Stimulated activated naive CD8-positive, alpha-beta T cell treated with anti-CD3 and anti-CD28 coated beads, Interleukin-15, Interleukin-2, amounts not matched to agents 100 ng/mL and 50 ng/mL, for 24 hours (primary cell): ENCODE measurements around the gene OSBPL7.
A peak's percentile ranks its signal among the peaks of the same experiment; 100 is the strongest.

Source experiments
- H3K27ac Mint-ChIP-seq: one replicate; pipeline ENCODE4 v1.8.0; 2021; ENCODE audit warnings: mild to moderate bottlenecking, mixed read lengths
- H3K27me3 Mint-ChIP-seq: one replicate; pipeline ENCODE4 v1.8.0; 2021; ENCODE audit warnings: mixed read lengths
- H3K36me3 Mint-ChIP-seq: one replicate; pipeline ENCODE4 v1.8.0; 2021; ENCODE audit warnings: low read depth, mixed read lengths
- H3K4me1 Mint-ChIP-seq: one replicate; pipeline ENCODE4 v1.8.0; 2021; ENCODE audit warnings: low read depth, mixed read lengths
- H3K4me3 Mint-ChIP-seq: one replicate; pipeline ENCODE4 v1.8.0; 2021; ENCODE audit warnings: mild to moderate bottlenecking, mixed read lengths
- H3K9me3 Mint-ChIP-seq: one replicate; pipeline ENCODE4 v1.8.0; 2021; ENCODE audit warnings: mixed read lengths

Gene OSBPL7

GRCh38 chr17:47808036-47808829 lies 13.4 kb downstream of the OSBPL7 start:
- Mint-ChIP-seq H3K36me3 (peaks cover 46% of the 10 kb centered on the region), H3K4me1 (peaks cover 14% of the 10 kb centered on the region), H3K27ac (no peak overlapping the region), H3K27me3 (no peaks in the 10 kb centered on the region), H3K4me3 (no peak overlapping the region), H3K9me3 (no peaks in the 10 kb centered on the region)

DNA sequence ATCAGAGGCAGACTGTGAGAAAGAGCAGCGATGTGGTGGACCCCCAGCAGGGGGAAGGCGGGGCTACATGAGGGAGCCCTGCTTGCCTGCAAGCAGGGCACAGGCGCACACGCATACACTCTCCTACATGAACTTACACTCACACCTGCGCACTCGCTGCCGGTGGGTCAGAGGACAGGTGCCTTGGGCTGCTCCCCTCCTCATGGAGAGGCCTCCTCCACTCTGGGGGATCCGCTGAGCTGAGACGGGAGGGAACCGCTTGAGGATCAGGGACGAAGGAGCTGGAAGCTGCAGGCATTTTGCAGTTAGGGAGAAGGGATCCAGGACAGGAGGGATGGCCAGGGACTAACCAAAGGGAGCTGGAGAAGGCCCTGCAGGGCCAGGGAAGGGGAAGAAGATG lies 14.2 kb downstream of the OSBPL7 start:
- Mint-ChIP-seq H3K27ac (no peak overlapping the region), H3K4me1 (peaks cover 14% of the 10 kb centered on the region), H3K4me3 (no peak overlapping the region), H3K9me3 (no peaks in the 10 kb centered on the region), H3K27me3 (no peaks in the 10 kb centered on the region), H3K36me3 (peaks cover 38% of the 10 kb centered on the region)

GRCh38 chr17:47806913-47807255 lies 14.7 kb downstream of the OSBPL7 start:
- Mint-ChIP-seq H3K9me3 (no peaks in the 10 kb centered on the region), H3K4me3 (no peak overlapping the region), H3K4me1 (peaks cover 14% of the 10 kb centered on the region), H3K27ac (no peak overlapping the region), H3K36me3 (peaks cover 32% of the 10 kb centered on the region), H3K27me3 (no peaks in the 10 kb centered on the region)

DNA sequence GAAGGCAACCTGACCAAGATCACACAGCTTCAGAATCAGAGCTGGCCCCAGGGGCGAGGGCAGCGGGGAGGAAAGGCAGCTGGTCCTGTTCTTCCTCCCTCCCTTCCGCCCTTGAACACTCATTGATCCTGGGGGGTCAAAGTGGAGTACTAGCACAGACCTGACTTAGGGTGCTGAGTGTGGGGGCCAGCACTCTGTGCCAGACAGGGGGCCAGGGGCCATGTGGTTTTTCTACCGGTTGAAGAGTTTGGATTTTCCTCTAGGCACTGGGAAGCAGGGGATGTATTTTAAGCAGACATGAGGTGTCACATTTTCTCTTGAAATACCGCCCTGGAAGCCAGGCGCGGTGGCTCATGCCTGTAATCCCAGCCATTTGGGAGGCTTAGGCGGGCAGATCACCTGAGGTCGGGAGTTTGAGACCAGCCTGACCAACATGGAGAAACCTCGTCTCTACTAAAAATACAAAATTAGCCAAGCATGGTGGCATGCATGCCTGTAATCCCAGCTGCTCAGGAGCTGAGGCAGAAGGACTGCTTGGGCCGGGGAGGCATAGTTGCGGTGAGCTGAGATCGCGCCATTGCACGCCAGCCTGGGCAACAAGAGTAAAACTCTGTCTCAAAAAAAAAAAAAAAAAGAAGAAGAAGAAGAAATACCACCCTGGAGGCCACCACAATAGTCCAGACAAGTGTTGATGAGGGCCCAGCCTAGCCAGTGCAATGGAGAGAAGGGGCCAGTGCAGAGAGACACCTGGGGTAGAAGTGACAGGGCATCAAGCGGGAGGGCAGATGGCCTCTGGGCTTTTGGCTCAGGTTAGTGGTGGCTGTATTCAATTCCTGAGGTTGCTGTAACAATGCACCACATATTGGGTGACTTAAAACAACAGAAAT lies 15.3 kb downstream of the OSBPL7 start:
- Mint-ChIP-seq H3K27ac (no peak overlapping the region), H3K4me1 (peaks cover 8% of the 10 kb centered on the region), H3K4me3 (no peak overlapping the region), H3K27me3 (no peaks in the 10 kb centered on the region), H3K9me3 (no peaks in the 10 kb centered on the region), H3K36me3 (peaks cover 26% of the 10 kb centered on the region)

GRCh38 chr17:47804461-47804860 lies 17.1 kb downstream of the OSBPL7 start:
- Mint-ChIP-seq H3K27me3 (no peaks in the 10 kb centered on the region), H3K4me1 (no peaks in the 10 kb centered on the region), H3K9me3 (no peaks in the 10 kb centered on the region), H3K36me3 (peaks cover 14% of the 10 kb centered on the region), H3K4me3 (no peak overlapping the region), H3K27ac (no peak overlapping the region)

DNA sequence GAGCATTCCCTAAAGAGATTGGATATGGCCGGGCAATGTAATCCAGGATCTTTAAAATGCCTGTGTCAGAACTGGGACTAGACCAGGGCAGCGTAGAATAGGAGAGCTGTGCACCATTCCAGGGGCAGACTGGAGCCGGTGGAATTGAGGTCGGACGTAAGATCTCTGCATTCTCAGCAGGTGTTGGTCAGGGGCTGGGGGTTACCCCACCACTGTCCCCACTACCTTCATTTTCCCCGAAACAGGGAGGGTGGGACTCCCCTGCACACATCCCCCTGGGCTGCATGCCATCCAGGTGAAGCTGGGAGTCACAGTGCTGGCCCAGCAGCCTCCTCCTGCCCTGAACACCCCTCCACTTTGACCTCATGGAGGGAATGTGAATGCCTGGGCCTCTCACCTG lies 17.8 kb downstream of the OSBPL7 start:
- Mint-ChIP-seq H3K27ac (no peak overlapping the region), H3K9me3 (no peaks in the 10 kb centered on the region), H3K27me3 (no peaks in the 10 kb centered on the region)

DNA sequence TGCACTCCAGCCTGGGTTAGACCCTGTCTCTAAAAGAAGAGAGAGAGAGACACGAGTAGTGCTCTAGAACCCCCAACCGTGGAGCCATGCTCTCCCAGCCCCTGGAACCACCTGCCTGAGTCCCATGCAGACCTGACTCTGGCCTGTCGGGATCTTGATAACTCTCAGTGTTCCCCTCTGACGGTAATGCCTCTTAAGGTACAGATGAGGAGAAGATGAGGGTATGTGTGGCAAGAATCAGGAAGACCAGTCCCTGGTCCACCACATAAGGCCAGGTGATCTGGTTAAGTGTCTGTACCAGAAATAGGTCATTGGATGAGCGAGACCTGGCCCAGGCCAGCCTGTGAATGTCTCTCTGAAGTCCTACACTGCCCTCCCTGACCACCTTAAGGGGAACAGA lies 18.4 kb downstream of the OSBPL7 start:
- no peaks in the 10 kb centered on the region for H3K9me3 Mint-ChIP-seq
- no peak overlapping the region for H3K4me3 Mint-ChIP-seq
- H3K36me3 Mint-ChIP-seq: peaks cover 11% of the 10 kb centered on the region
- no peak overlapping the region for H3K27ac Mint-ChIP-seq
- no peaks in the 10 kb centered on the region for H3K4me1 Mint-ChIP-seq
- no peaks in the 10 kb centered on the region for H3K27me3 Mint-ChIP-seq

More for the DNA sequence above, 17.8 kb downstream of the OSBPL7 start:
- no peak overlapping the region for H3K4me3 Mint-ChIP-seq
- H3K4me1 Mint-ChIP-seq: no peaks in the 10 kb centered on the region
- H3K36me3 Mint-ChIP-seq: peaks cover 11% of the 10 kb centered on the region

DNA sequence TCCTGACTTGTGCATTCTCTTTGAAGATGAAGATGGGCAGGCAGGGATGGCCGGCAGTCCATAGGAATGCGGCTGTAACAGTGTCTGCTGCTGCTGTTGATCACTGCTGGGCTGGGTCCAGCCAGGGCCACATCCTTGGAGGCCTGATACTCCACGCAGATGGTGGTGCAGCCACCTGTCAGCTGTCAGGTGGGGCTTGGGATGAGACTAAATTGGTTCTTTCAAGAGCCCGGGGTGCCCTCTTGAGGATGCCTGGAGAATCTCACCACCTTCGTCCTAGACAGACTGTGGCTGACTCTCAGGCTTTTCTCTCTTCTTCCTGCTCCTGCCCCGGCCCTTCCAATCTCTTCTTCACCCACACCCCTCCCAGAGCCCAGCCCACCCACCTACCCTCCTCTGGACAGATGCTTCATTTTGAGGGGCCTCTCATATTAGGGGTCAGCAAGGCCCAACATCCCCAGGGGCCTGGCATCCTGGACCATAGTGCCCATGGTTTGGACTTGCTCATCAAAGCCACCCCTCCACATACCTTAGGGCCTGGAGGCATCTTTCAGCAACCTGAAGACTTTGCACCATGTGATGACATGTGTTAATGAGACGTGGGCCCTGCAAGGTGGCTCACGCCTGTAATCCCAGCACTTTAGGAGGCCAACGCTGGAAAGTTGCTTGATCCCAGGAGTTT lies 19.1 kb downstream of the OSBPL7 start:
- Mint-ChIP-seq H3K27me3 (peaks cover 2% of the 10 kb centered on the region), H3K4me1 (no peaks in the 10 kb centered on the region), H3K4me3 (no peak overlapping the region), H3K9me3 (no peaks in the 10 kb centered on the region), H3K27ac (no peak overlapping the region), H3K36me3 (peaks cover 7% of the 10 kb centered on the region)

DNA sequence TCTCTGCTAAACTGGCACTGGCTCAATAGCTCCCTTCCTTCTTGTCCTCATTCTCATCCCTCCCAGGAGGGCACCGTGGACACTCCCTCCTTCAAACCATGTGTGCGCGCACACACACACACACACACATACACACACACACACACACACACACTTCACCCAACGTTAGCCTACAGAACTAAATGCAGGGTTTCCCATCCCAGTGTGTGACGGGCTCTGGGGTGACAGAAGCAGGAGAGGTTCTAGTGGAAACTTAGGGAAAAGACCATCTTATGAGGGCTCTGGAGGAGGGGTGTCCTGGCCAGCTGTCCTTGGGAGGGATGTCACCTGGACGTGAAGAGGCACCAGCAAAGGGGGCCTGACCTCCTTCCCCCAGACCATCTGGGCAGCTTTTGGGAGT lies 19.7 kb downstream of the OSBPL7 start:
- no peaks in the 10 kb centered on the region for H3K9me3 Mint-ChIP-seq
- H3K36me3 Mint-ChIP-seq: peaks cover 1% of the 10 kb centered on the region
- no peak overlapping the region for H3K27ac Mint-ChIP-seq
- H3K4me1 Mint-ChIP-seq: no peaks in the 10 kb centered on the region
- H3K27me3 Mint-ChIP-seq: peaks cover 5% of the 10 kb centered on the region
- no peak overlapping the region for H3K4me3 Mint-ChIP-seq

- Mint-ChIP-seq H3K27me3 (peaks cover 5% of the 10 kb centered on the region), H3K4me3 (no peak overlapping the region), H3K36me3 (no peaks in the 10 kb centered on the region), H3K4me1 (no peaks in the 10 kb centered on the region), H3K9me3 (no peaks in the 10 kb centered on the region), H3K27ac (no peak overlapping the region)
These were observed 20.3 kb downstream of the OSBPL7 start for GRCh38 chr17:47801176-47801765.

DNA sequence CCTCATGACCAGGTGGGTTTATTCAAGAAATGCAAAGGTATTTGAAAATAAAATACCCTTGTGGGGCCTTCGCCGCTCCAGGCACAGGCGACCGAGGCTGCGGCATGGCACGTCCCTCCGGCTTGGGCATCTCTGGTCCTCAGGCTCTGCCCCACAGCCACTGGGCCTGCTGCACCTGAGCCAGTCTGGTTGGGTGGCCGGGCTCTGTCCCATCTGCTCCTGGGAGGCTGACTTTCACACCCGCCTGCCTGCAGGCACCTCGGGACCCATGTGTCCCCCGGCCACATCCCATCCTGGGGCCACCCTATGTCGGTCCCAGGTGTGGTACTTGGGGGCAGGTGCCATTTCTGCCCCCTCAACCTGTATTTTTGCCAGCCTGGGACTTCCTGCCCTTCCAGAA lies 20.9 kb downstream of the OSBPL7 start:
- Mint-ChIP-seq H3K9me3 (no peaks in the 10 kb centered on the region), H3K4me1 (no peaks in the 10 kb centered on the region), H3K27ac (no peak overlapping the region), H3K27me3 (peaks cover 5% of the 10 kb centered on the region), H3K4me3 (no peak overlapping the region), H3K36me3 (no peaks in the 10 kb centered on the region)

GRCh38 chr17:47797797-47798196 lies 23.8 kb downstream of the OSBPL7 start:
- no peaks in the 10 kb centered on the region for H3K36me3 Mint-ChIP-seq
- H3K9me3 Mint-ChIP-seq: no peaks in the 10 kb centered on the region
- H3K4me1 Mint-ChIP-seq: no peaks in the 10 kb centered on the region
- H3K27ac Mint-ChIP-seq: no peak overlapping the region
- H3K27me3 Mint-ChIP-seq: peaks cover 21% of the 10 kb centered on the region
- no peak overlapping the region for H3K4me3 Mint-ChIP-seq

DNA sequence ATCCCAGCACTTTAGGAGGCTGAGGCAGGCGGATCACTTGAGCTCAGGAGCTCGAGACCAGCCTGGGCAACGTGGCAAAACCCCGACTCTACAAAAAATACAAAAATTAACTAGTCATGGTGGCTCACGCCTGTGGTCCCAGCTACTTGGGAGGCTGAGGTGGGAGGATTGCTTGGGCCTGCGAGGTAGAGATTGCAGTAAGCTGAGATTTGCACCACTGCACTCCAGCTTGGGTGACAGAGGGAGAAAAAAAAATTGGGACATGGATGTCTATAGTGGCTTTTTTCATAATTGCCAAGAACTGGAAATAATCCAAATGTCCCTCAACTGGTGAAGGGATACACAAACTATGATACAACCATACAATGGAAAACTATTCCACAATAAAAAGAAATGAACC lies 28.6 kb downstream of the OSBPL7 start:
- H3K9me3 Mint-ChIP-seq: no peaks in the 10 kb centered on the region

DNA sequence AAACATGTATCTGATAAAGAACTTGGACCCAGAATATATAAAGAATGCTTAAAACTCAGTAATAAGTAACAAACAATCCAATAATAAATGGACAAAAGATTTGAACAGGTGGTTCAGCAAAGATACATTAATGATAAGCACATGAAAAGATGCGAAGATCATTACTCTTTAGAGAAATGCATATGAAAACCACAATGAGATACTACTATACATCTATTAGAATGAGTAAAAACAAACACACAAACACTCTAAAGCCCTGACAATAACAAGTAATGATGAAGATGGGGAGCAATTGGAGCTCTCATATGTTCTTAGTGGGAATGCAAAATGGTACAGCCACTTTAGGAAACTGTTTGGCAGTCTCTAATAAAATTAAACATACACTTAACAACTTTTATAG lies 29.1 kb downstream of the OSBPL7 start:
- Mint-ChIP-seq H3K36me3 (no peaks in the 10 kb centered on the region), H3K27me3 (peaks cover 58% of the 10 kb centered on the region), H3K4me3 (no peak overlapping the region), H3K27ac (no peak overlapping the region), H3K9me3 (no peaks in the 10 kb centered on the region), H3K4me1 (peaks cover 10% of the 10 kb centered on the region)

More for the DNA sequence above, 28.6 kb downstream of the OSBPL7 start:
- Mint-ChIP-seq H3K4me3 (no peak overlapping the region), H3K27ac (no peak overlapping the region), H3K4me1 (peaks cover 10% of the 10 kb centered on the region), H3K27me3 (peaks cover 57% of the 10 kb centered on the region), H3K36me3 (no peaks in the 10 kb centered on the region)

DNA sequence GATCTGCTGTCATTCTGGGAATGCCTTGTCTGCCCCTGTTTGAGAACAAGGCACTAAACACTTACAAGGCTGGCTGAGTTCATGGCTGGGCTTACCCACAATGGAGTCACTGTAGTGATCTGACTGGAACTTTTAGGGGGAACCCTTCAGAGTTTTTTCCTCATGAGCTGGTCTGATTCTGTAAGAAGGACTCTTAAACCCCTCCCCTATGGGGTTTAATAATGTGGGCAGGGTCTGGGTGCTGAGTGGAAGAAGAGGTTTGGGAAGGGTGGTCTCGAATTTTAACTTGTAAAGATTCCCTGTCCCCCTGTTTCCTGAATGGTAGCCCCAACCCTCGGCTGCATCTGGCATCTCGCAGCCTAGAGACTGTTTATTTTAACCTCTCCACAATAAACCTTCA lies 30.6 kb downstream of the OSBPL7 start:
- peaks cover 62% of the 10 kb centered on the region for H3K27me3 Mint-ChIP-seq
- H3K9me3 Mint-ChIP-seq: no peaks in the 10 kb centered on the region
- H3K27ac Mint-ChIP-seq: no peak overlapping the region
- H3K4me3 Mint-ChIP-seq: peak overlapping the region; percentile 62
- H3K36me3 Mint-ChIP-seq: no peaks in the 10 kb centered on the region
- H3K4me1 Mint-ChIP-seq: peaks cover 10% of the 10 kb centered on the region
